ENCODE results near the gene GPC6. TPM values are rescaled to one million over a fixed set of nuclear protein-coding genes. Genes with fewer than 3 reads are reported as not detected.

The GPC6 gene
- total and polyA plus RNA-seq, 2 donors (not counting 3 experiments of a cell fraction or from before 2014, with no cell fraction given), result 0.01 TPM; not detected in 1

DNA sequence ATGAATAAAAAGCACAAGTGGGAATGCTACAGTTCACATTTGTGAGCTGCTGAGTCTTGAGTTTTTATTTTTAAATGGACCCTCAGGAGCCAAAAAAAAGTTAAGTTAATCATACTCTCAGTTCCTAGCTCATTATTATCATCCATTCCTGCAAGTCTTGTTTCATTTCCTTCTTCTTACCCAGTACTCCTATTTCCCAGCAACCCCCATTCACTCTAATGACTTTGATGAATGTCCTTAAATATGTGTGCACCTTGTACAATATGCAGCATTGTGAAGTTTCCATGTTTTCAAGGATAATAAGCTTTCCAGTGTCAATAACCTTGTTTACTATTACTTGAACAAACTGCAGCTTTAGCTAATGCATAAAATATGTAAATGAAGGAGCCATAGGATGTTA lies 886.6 kb downstream of the GPC6 start:
- dilution Hi-C loops (cut with MboI; ENCODE audit: extremely low pct_ligation_motif_present, low sequenced_read_pairs), result no loop called here
- intact Hi-C loops (cut with micrococcal nuclease), result no loop called here
- H3K9ac ChIP-seq (replicated peaks; ENCODE audit: extremely low read depth, insufficient read depth, low read length), result no peak overlapping the region
- H3K9me3 ChIP-seq (replicated peaks; ENCODE audit: control insufficient read depth, insufficient read depth, low read length), result no peaks in the 10 kb centered on the region
- no TSS peak for BruUV-seq (replicated peaks)
- H4K20me1 ChIP-seq (replicated peaks; ENCODE audit: control insufficient read depth, extremely low read depth, insufficient read depth, low read length), result no peaks in the 10 kb centered on the region
- no peak for DNase-seq (ENCODE audit: low read depth, low spot score)
- CTCF ChIA-PET, result no interaction called here
- no peak for FAIRE-seq
- no peak overlapping the region for H3K4me3 ChIP-seq (replicated peaks in 1 of 3; ENCODE audit: insufficient read depth in 1 of 3, low read depth in 1 of 3, low read length in 3 of 3)
- POLR2A ChIA-PET, result no interaction called here
- no peak overlapping the region for H3K27ac ChIP-seq (ENCODE audit: insufficient read depth, low read depth, low read length)
- H3K36me3 ChIP-seq (ENCODE audit: control insufficient read depth in 2 of 2, extremely low read depth in 1 of 2, insufficient read depth in 2 of 2, low read length in 2 of 2), result no peaks in the 10 kb centered on the region
- no peaks in the 10 kb centered on the region for H3K4me1 ChIP-seq (ENCODE audit: control insufficient read depth, extremely low read depth, insufficient read depth, low read length)
- no peak overlapping the region for H2AFZ ChIP-seq (ENCODE audit: low read depth, low read length)
- H3K27me3 ChIP-seq (ENCODE audit: control insufficient read depth in 2 of 2, insufficient read depth in 2 of 2, low read length in 2 of 2), result no peaks in the 10 kb centered on the region
- TF ChIP-seq POLR2AphosphoS5 (IDR thresholded peaks at IDR 0.05; ENCODE audit: insufficient read depth, low read depth, low read length) (no peak), MYC (IDR thresholded peaks at IDR 0.05; ENCODE audit: low read depth, low read length) (no peak), JUN (IDR thresholded peaks at IDR 0.05; ENCODE audit: borderline replicate concordance, insufficient read depth, insufficient read length, low read depth) (no peak), EZH2 (IDR thresholded peaks at IDR 0.05; ENCODE audit: borderline replicate concordance, low read depth, low read length, severe bottlenecking) (no peak)
- TF ChIP-seq, protein P1, sequence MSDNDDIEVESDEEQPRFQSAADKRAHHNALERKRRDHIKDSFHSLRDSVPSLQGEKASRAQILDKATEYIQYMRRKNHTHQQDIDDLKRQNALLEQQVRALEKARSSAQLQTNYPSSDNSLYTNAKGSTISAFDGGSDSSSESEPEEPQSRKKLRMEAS (IDR thresholded peaks at IDR 0.05; ENCODE audit: insufficient read depth, insufficient read length), result no peak
- no peaks in the 10 kb centered on the region for H3K9me1 ChIP-seq (replicated peaks; ENCODE audit: control insufficient read depth, extremely low read depth, insufficient read depth, low read length)
- H3K79me2 ChIP-seq (ENCODE audit: control insufficient read depth, insufficient read depth, low read length), result no peaks in the 10 kb centered on the region
- no peak overlapping the region for H3K4me2 ChIP-seq (ENCODE audit: insufficient read depth, low read length)

DNA sequence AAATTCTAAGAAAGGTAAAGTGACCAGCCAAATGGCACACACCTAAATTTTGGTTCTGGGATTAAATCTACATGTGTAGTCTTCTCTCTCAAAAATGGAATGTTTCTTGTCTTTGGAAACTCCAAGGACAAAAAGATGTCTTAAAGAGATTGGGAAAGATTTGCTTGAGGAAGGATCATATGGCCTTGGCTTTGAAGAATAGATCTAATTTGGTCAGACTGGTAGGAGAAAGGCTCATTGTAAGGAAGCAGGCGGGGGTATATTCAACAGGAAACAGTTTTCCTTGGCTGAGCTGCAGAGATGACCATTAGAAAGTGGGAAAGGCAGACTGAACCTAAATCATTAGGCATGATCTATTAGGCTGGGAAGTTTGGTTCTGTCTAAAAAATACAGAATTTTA lies 887.6 kb downstream of the GPC6 start:
- no peak for DNase-seq (ENCODE audit: low read depth, low spot score)
- CTCF ChIA-PET, result no interaction called here
- Histone ChIP-seq H4K20me1 (replicated peaks; ENCODE audit: control insufficient read depth, extremely low read depth, insufficient read depth, low read length) (no peaks in the 10 kb centered on the region), H3K9me3 (replicated peaks; ENCODE audit: control insufficient read depth, insufficient read depth, low read length) (no peaks in the 10 kb centered on the region), H3K27me3 (ENCODE audit: control insufficient read depth in 2 of 2, insufficient read depth in 2 of 2, low read length in 2 of 2) (no peaks in the 10 kb centered on the region), H2AFZ (ENCODE audit: low read depth, low read length) (no peak overlapping the region), H3K27ac (ENCODE audit: insufficient read depth, low read depth, low read length) (no peak overlapping the region), H3K79me2 (ENCODE audit: control insufficient read depth, insufficient read depth, low read length) (no peaks in the 10 kb centered on the region), H3K9me1 (replicated peaks; ENCODE audit: control insufficient read depth, extremely low read depth, insufficient read depth, low read length) (no peaks in the 10 kb centered on the region), H3K36me3 (ENCODE audit: control insufficient read depth in 2 of 2, extremely low read depth in 1 of 2, insufficient read depth in 2 of 2, low read length in 2 of 2) (no peaks in the 10 kb centered on the region), H3K4me1 (ENCODE audit: control insufficient read depth, extremely low read depth, insufficient read depth, low read length) (no peaks in the 10 kb centered on the region), H3K9ac (replicated peaks; ENCODE audit: extremely low read depth, insufficient read depth, low read length) (no peak overlapping the region), H3K4me2 (ENCODE audit: insufficient read depth, low read length) (no peak overlapping the region), H3K4me3 (replicated peaks in 1 of 3; ENCODE audit: insufficient read depth in 1 of 3, low read depth in 1 of 3, low read length in 3 of 3) (no peak overlapping the region)
- dilution Hi-C loops (cut with MboI; ENCODE audit: extremely low pct_ligation_motif_present, low sequenced_read_pairs) (no loop called here), intact Hi-C loops (cut with micrococcal nuclease) (no loop called here)
- no TSS peak for BruUV-seq (replicated peaks)
- POLR2A ChIA-PET, result no interaction called here
- TF ChIP-seq POLR2A (IDR thresholded peaks at IDR 0.05; ENCODE audit: low read depth, low read length) (no peak), FOS (IDR thresholded peaks at IDR 0.05; ENCODE audit: borderline replicate concordance, insufficient read depth, low read length) (no peak), EZH2 (IDR thresholded peaks at IDR 0.05; ENCODE audit: borderline replicate concordance, low read depth, low read length, severe bottlenecking) (no peak), JUN (IDR thresholded peaks at IDR 0.05; ENCODE audit: borderline replicate concordance, insufficient read depth, insufficient read length, low read depth) (no peak), GATA2 (IDR thresholded peaks at IDR 0.05; ENCODE audit: insufficient read depth, insufficient read length, low read depth, low read length) (no peak), POLR2AphosphoS5 (IDR thresholded peaks at IDR 0.05; ENCODE audit: insufficient read depth, low read depth, low read length) (no peak), MYC (IDR thresholded peaks at IDR 0.05; ENCODE audit: low read depth, low read length) (no peak)
- TF ChIP-seq, protein P1 (IDR thresholded peaks at IDR 0.05; ENCODE audit: insufficient read depth, insufficient read length), result no peak
- TF ChIP-seq, protein P2, sequence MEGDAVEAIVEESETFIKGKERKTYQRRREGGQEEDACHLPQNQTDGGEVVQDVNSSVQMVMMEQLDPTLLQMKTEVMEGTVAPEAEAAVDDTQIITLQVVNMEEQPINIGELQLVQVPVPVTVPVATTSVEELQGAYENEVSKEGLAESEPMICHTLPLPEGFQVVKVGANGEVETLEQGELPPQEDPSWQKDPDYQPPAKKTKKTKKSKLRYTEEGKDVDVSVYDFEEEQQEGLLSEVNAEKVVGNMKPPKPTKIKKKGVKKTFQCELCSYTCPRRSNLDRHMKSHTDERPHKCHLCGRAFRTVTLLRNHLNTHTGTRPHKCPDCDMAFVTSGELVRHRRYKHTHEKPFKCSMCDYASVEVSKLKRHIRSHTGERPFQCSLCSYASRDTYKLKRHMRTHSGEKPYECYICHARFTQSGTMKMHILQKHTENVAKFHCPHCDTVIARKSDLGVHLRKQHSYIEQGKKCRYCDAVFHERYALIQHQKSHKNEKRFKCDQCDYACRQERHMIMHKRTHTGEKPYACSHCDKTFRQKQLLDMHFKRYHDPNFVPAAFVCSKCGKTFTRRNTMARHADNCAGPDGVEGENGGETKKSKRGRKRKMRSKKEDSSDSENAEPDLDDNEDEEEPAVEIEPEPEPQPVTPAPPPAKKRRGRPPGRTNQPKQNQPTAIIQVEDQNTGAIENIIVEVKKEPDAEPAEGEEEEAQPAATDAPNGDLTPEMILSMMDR (IDR thresholded peaks at IDR 0.05; ENCODE audit: extremely low read depth in 1 of 2, insufficient read depth in 1 of 2, low read depth in 1 of 2, low read length in 2 of 2), result no peak
- FAIRE-seq, result no peak

All from endothelial cell of umbilical vein (primary cell).